GM04504 (cell line): Measurements from ENCODE around the gene PDLIM7.

Source experiments
- DNase-seq: peaks from one replicate; pipeline ENCODE4 v3.0.0-alpha.2; 2012; ENCODE audit warnings: low read depth

The PDLIM7 gene

GRCh38 chr5:177505075-177505474, 7.7 kb upstream of the PDLIM7 start:
- no peak for DNase-seq

DNA sequence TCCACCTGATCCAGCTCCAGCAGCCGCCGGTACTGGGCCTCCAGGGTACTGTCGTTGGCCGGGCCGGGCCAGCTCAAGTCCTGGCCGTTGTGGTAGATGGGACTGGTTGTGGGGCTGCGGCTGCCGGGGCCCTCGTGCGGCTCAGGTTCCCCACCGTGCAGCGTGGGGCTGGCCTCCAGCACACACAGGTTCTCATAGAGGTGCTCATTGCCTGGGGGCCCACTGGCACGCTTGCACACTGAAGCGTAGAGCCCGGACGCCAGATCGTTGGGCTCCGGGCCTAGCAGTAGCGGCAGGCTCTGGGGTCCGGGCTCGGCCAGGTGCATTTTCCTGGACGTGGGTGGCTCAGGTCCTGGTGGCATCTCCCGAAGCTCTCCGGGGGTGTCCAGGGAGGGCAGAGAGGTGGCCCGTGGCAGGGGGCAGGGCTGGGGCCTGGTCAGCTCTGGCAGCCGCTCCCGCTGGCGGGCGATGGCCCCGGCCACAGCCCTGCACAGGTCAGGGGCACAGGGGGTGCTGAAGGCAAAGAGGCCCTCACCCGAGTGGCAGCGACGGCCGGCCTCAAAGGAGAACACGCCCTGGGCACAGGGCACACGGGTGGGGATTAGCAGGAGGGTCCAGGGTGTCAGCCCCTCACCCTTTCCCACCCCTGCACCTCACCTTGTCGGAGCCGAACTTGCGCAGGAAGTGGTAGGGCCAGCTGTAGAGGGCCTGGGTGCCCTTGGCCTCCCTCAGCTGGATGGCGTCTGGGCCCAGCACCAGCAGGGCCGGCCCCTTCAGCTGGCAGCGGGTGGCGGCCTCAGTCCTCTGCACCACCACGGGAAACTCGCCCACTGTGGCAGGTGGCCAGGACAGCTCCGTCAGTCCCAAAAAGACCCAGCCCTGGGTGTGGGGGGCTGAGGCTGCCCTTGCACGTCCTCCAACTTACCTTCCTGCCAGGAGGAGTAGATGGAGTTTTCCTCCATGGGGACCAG, 7.0 kb upstream of the PDLIM7 start:
- no peak for DNase-seq

DNA sequence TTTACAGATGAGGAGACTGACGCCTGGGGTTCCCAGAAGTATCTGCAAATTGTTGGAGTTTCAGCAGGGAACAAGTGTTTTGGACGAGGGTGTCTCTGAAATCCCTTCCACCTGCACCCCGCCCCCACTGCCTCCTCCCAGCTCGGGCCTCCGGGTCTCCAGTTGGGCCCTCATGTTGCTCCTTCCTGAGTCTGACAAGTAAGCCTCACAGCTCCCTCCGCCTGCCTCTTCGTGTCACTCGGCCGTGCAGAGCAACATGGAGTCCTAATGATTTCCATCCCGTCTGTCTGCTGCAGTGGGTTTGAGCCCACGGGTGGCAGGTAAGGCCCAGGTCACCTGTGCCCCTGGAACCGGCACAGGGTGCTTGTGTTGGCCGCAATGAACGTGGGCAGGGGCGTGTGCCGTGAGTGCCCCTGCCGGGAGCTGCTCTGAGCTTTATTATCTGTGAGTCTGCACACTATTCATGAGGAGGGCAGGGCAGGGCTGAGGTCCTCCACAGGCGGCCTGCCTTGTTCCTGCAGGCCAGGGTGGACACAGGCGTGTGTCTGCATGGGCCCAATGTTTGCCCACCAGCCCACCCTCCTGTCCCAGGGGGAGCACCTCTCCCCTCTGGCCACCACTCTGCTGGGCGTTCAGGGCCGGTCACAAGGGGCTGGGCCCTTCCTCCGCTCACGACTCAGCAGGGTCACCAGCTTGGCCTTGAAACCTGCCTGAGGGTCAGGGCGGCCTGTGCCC, 6.1 kb upstream of the PDLIM7 start:
- no peak for DNase-seq

DNA sequence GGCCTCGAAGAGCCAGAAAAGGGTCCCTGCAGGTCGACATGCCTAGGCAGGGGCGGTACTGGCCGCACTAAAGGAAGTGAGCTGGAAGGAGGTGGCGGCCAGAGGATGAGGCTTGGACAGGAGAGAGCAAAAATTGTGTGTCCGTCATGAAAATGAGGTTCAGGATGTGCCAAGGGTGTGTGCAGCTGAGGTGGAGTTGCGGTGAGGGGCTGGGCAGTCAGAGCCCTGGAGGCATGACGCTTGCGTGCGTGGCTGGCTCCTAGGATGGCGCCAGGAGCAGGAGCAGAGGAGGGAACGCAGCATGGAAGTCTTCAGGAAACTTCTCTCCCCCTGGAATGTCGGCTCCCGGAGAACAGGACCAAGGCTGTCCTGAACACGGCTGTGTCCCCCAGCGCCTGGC, 5.5 kb upstream of the PDLIM7 start:
- DNase-seq, result no peak

DNA sequence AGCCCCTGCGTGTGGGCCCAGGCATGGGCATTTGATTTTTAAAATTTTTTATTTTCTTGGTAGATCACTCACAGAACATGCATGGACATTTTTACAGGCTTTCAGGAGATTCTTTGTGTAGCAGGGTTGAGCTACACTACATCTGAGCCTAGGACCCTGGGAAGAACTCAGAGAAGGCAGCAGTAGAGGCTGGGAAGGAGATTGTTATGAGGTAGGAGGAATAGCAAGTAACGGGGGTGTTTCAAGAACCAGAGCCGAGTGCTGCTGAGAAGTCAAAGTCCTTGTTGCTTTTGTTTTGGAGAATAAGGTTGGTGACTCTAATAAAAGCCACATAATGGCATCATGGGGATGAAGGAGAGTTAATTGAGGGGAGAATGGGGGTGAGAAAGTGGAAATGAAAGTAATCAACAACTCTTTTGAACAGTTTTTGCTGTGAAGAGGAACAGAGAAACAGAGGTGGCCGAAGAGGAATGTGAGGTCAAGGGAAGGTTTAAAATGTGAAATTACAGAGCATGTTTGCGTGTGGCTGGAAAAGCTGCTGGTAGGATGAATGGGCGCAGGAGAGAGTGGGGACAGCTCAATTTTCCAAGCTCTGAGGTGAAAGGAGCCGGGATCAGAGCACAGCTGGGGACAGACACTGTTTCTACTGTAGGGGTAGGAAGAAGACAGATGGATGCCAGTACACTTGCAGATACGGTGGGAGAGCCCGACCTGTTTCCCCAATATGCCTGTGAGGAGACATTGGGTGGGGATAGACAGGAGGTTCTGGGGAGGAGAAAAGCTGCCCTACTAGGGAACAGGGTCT, 4.7 kb upstream of the PDLIM7 start:
- DNase-seq, result no peak

DNA sequence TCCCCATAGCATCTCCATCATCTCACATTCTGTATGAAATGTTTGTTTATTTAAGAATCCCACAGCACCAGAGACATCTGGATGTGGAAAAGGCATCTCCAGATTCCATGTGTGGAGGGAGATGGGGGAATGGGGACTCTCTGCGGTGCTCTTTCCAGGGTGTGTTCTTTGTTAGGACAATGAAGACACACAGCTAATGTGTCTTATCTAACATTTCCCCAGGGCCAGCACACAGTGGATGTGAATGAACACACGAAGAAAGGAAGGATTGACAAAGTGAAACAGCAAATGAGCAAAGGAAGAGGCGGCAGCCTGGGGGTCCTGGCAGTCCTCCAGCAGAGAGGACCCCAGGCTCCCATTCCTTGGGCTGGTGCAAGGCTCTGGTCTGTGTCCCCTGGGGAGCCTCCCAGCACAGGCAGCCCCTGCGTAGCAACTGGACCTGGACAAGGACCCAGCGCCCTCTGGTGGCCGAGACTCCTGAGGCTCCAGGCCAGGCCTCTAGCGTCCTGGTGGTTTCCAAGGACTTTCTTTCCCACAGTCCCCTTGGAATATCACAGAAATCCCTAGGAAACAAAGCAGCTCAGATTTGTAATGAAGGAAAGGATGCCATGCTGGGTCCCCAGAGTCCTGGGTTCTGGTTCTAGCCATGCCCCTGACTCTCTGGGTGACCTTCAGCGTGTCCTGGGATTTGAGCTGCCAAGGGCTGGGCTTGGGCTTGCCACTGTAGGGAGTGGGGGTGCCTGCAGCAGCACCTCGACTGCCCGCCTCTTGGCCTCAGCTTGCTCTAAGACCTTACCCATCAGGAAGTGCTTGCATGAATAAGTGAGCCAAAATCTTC, 3.5 kb upstream of the PDLIM7 start:
- DNase-seq, result no peak

DNA sequence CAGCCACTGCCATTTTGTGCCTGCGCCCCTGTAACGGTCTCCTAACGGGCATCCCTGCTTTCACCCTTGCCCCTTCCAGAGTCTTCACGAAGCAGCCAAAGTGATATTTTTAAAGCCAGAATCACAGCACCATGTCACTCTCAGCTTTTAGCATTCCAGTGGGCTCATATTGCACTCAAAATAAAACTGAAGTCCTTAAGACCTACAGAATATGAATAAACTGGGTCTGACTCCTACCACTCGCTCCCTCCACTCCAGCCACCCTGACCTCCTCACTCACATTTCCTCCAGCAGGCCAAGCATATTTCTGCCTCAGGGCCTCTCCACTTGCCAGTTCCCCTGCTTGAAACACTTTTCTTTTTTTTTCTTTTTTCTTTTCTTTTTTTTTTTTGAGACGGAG, 2.4 kb upstream of the PDLIM7 start:
- DNase-seq, result no peak

DNA sequence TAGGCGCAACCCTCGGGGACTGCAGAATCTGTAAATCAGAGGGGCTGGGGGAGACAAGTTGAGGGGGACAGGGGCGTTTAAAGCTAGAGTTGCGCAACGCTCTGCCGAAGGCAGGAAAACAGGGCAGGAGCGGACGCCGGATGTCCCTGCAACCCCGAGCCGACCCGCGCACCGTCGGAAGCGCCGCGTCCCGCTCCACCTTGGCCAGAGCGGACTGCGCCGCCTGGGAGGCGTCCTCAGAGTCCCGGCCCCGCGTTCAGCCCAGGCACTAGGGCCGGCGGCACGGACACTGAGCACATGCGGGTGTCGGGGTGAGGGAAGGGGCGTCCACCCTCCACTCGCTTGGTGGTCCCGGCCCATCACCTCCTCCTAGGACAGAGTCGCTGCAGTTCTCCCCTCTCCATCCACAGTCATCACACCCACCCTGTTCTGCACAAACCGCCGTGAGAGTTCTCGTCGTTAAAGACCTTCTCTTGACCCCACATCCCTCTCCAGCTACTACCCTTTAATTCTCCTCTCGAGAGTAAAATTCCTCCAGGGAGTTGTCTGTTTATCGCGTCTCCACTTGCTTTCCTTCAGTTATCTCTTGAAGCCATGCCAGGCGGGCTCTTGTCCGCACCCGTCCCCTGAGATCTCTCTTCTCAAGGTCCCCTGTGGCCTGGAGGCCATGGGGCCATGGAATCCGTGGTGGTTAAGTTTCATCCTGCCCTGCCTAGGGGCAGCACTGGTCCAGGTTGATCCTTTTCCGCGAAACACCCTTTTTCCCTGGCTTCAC, 796 bp upstream of the PDLIM7 start:
- DNase-seq, result no peak

- peak; percentile 73 for DNase-seq
Observed at GRCh38 chr5:177496727-177497291, 595 bp downstream of the PDLIM7 start.

DNA sequence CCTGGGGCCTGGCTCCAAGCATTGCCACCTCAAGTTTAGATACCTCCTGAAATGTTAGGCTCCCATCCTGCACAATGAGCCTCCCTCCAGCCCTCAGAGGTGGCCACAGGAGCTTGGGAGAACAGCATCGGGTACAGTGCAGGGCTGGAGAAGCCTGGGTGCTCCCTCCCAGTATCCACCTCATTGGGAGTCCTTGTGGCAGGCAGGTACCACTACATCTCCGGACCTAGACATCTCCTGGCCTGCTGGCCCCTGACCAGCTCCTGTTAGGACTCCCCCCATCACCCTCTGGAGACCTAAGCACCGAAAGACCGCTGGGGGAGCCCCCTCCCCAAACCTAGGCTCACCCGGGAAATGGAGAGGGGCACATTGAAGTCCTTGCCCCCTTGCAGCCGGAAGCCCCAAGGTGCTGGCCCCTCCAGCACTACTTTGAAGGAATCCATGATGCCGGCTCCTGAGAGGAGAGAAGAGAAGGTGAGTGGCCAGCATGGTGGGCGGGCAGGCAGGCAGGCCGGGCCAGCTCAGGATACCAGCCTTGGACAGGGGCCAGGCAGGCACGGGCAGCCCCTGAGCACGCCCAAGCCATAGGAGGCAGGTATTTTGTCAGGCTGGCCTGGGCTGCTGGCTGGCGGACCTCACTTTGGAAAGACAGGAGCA, 1.2 kb downstream of the PDLIM7 start:
- no peak for DNase-seq

DNA sequence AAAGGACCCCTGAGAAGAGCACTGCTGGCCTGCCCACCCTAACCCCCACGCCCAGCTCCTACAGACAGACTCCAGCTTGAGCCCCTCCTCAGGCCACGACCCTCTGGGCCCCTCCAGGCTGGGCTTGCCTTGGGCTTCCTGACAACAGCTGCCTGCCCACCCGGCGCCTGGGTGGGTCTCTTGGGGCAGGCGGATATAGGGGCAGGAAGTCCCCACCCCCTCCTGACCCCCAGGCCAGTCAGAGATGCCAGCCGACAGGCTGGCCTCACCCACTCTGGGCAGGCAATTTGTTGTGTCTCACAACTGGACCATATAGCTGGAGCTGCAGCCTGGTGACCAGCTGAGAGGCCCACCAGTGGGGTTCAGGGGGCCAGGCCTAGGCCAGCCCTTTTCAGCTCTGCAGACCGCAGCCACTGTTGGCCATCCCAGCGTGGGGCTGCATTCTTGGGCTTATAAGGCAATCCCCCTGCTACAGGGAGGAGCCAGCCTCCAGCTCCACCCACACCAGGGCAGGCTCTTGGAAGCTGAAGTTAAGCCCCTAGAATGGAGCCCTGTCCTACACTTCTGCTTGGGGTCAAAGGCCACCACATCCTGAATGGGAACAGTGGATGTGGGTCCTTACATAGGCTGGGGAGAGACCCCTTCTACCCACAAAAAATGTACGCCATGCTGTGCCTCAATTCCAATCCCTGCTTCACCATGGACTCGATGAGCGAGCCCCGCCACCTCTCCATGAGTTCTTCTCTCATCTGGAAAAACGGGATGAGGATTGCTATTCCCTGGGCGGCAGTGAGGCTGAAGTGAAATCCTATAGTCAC, 2.0 kb downstream of the PDLIM7 start:
- DNase-seq, result no peak

- DNase-seq, result no peak
Observed at GRCh38 chr5:177494346-177495195, 2.8 kb downstream of the PDLIM7 start.

DNA sequence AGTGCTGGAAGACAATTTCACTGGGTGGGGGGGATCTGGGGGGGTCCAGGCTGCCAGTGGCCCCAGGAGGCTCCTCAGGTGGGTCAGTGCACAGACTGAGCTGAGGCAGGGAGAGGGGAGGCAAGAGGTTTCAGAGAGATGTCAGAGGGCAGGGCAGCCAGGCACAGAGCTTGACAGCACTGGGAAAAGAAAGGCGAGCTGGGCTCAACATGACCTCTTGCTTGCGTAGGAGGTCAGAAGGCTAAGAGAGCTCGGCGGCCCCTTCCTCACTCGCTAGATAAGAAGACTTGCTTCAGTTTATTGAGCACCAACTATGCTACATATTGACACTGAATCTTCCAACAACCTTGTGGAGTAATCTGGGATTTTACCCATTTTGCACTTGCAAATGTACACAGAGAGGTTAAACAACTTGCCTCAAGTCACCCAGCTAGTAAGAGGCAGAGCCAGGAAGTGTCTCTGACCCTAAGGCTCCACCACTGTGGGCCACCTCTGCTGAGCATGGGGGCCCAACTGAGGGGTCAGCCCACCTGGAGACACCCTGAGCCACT, 3.5 kb downstream of the PDLIM7 start:
- no peak for DNase-seq

DNA sequence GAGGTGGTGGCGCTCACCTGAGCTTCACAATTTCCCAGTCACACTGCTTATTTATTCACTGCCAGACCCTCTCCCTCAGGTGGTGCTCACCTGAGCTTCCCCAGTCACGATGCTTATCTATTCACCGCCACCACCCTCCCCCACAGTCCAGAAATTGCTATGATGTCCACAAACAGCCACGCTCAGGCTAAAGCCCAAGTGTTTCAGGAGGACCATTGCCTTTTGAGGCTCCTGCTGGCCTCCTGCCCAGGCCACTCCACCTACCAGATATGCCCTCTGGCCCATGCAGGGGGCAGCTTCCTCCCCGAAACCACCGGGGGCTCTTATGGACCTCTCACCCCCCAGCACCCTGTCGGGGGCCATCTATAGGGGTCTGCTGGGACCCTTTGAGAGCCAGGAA, 4.6 kb downstream of the PDLIM7 start:
- DNase-seq, result no peak

DNA sequence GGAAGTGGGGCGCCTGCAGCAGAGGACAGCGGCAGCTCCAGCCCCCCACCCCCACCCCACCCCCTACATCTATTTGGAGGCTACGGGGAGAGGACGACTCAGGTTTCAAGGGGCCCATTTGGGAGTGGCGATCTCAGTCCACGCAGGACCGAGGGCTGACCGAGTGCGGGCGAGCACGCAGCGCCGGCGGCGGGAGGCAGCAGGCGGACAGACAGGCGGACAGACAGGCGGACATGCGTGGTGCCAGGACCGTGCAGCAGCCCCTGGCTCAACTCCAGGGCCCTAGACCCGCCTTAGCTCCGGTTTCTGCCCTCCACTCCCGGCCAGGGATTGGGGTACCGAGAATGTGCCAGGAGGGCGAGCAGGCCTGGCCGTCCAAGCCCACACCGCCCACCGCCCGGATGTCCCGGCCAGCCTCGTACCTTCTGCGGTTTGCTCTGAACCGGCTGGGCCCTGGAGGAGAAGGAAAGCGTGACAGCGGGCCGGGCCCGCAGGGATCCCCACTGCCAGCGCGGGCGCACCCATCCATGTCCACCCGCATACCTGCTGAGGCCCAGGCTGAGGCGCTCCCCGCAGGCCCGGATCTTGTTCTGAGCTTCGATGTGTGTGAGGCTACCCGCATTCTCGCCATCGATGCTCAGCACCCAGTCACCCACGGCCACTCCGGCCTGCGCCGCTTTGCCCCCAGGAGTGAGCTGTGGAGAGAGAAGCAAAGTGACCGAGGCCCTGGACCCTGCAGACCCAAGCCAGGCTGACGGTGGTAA, 5.2 kb downstream of the PDLIM7 start:
- no peak for DNase-seq

DNA sequence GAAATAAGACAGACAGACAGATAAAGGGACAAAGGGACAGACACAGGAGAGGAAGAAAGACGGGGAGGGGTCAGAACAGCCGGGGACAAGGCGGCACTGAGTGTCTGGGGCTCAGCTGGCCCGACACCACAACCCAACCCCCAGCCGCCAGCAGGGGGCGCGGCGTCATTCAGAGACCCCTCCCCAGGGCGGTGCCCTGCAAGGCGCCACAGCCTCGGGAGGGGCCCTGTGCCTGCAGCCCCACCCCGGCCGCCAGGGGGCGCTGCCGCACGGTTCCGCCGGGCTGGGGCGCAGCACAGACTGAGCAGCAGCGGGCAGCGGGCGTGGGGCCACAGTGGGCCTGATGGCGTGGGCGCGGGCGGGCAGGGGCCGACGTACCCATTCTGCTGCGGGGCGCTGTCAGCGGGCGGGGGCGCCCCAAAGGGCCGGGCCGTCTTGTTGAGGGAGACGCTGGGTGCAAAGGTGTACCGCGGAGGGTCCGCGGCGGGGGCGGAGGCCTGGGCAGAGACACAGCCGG, 5.9 kb downstream of the PDLIM7 start:
- DNase-seq, result no peak

GRCh38 chr5:177490992-177491391, 6.4 kb downstream of the PDLIM7 start:
- DNase-seq, result no peak
